Transverse colon (tissue), 4 donors: Measurements from ENCODE around the gene DENND1A. TPM values are rescaled to one million over a fixed set of nuclear protein-coding genes. Genes with fewer than 3 reads are reported as not detected.

Source experiments
- DNase-seq: peaks from one replicate; pipeline ENCODE4 v3.0.0-alpha.2; 2019
- H3K27ac ChIP-seq, 4 donors: fragments of 200-600 bp; sonication (generic); 2 replicates each; pipeline ENCODE4 v1.5.1; 2016 to 2018; ENCODE audit warnings: inconsistent platforms in 4 of 4
- H3K27me3 ChIP-seq: fragments of 200-600 bp; sonication (generic); 2 replicates; pipeline ENCODE4 v1.5.1; 2017; ENCODE audit warnings: inconsistent platforms
- H3K36me3 ChIP-seq, 4 donors: fragments of 200-600 bp; sonication (generic); 2 replicates each; pipeline ENCODE4 v1.5.1; 2017 to 2019; ENCODE audit warnings: inconsistent platforms in 4 of 4
- H3K4me1 ChIP-seq, 4 donors: fragments of 200-600 bp; sonication (generic); 2 replicates each; pipeline ENCODE4 v1.5.1; 2017 to 2020; ENCODE audit warnings: inconsistent platforms in 4 of 4
- H3K4me3 ChIP-seq, 4 donors: fragments of 200-600 bp; sonication (generic); 1 replicate in 1 of 4; 2 replicates in 3 of 4; pipeline versions ENCODE4 v1.5.1 to v1.6.1; 2017 to 2019; ENCODE audit warnings: inconsistent platforms in 4 of 4
- H3K9me3 ChIP-seq, 2 donors: fragments of 200-600 bp; sonication (generic); 2 replicates each; pipeline ENCODE4 v1.5.1; 2017 to 2019; ENCODE audit warnings: inconsistent platforms in 2 of 2
- EP300 ChIP-seq: sonication (generic); formaldehyde crosslinking; IDR thresholded peaks from one replicate; pipeline ENCODE4 v1.6.1; 2017; ENCODE audit warnings: antibody characterized with exemption, low read depth
- POLR2A ChIP-seq: fragments of 450-650 bp; IDR thresholded peaks from one replicate; pipeline ENCODE4 v1.6.1; 2016; ENCODE audit warnings: antibody characterized with exemption, mild to moderate bottlenecking, moderate library complexity
- POLR2AphosphoS5 ChIP-seq, 3 donors: sonication (generic); formaldehyde crosslinking; IDR thresholded peaks; one replicate each; pipeline ENCODE4 v1.6.1; 2016; ENCODE audit warnings: antibody characterized with exemption in 3 of 3
- WGBS, 2 donors: methylation state at CpG; one replicate each; pipeline ENCODE4 v1.1.5; 2018; ENCODE audit warnings: low coverage in 1 of 2; 5-methylcytosine and 5-hydroxymethylcytosine counted together
- in situ Hi-C, 4 donors: fragments of 200-750 bp; cut with MboI; loops; one replicate each; pipeline versions ENCODE4 v1.15.0 to v1.15.1; 2017; ENCODE audit warnings: low sequenced_read_pairs in 3 of 4, low pct_ligation_motif_present in 1 of 4, low pct_unique_long_range_greater_than_20kb in 1 of 4
- intact Hi-C: fragments of 100-400 bp; cut with DNase I; formaldehyde crosslinking; loops from one replicate; pipeline ENCODE4 v1.15.1; 2023; ENCODE audit warnings: low total_unique reads
- total RNA-seq, 4 donors: library from RNA; depleted of rRNA; stranded (reverse); fragments of >200 nt; gene quantifications; one replicate each; pipeline ENCODE4 v1.1.0, GENCODE V29; 2016
- TF ChIP-seq, protein P1 (sequence below), 5 experiments: fragments of 200-600 bp in 3 of 5; fragments of 450-650 bp in 2 of 5; sonication (generic) in 3 of 5; IDR thresholded peaks; 1 replicate in 2 of 5; 2 replicates in 3 of 5; pipeline ENCODE4 v1.5.1; 2016 to 2017; ENCODE audit warnings: antibody characterized with exemption in 5 of 5, inconsistent platforms in 3 of 5, mild to moderate bottlenecking in 2 of 5, moderate library complexity in 1 of 5

DENND1A gene
- total RNA-seq, 4 donors from 2014 or later: 12.5 to 78.6 (median 40.0) TPM

- Histone ChIP-seq H3K27ac (peak overlapping the region; percentile 71 to 78 (median 74)), H3K4me1 (peaks cover 0 to 49% (median 31%) of the 10 kb centered on the region in 4 donors)
These were observed 444.7 kb downstream of the DENND1A start for GRCh38 chr9:123485216-123485615.

DNA sequence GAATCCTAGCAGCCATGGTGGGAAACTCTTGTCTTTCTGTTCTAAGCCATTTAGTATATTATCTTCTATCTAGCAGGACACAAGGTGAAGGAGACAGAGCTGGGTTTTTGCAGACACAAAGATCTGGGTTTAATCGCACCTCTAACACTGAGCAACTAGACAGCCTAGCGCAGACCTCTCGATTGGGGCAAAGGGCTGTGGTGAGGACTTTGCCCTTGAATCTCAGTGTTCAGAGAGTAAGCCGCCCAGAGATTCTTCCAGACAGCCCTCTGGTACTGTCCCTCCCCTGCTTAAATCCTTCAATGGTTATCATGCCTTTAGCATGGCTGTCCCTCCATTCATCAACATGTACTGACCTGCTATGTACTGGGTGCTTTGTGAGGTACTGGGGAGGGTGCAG, 445.8 kb downstream of the DENND1A start:
- Histone ChIP-seq H3K9me3 (no peaks in the 10 kb centered on the region), H3K27ac (peak overlapping the region; percentile 71 to 78 (median 74)), H3K36me3 (no peaks in the 10 kb centered on the region), H3K4me3 (no peak overlapping the region), H3K4me1 (peaks cover 0 to 54% (median 31%) of the 10 kb centered on the region in 4 donors), H3K27me3 (no peaks in the 10 kb centered on the region)
- peak; percentile 74 for DNase-seq
- 59% methylated on average over 4 of the region's 4 CpGs; no CpG with 5 or more reads in 1 of the 2 donors for WGBS, 2 donors
- intact Hi-C loops: no loop called here
- TF ChIP-seq POLR2AphosphoS5 (IDR thresholded peaks at IDR 0.05) (peak in 1 of 3 donors; percentile 29), EP300 (no peak)
- TF ChIP-seq, protein P1, sequence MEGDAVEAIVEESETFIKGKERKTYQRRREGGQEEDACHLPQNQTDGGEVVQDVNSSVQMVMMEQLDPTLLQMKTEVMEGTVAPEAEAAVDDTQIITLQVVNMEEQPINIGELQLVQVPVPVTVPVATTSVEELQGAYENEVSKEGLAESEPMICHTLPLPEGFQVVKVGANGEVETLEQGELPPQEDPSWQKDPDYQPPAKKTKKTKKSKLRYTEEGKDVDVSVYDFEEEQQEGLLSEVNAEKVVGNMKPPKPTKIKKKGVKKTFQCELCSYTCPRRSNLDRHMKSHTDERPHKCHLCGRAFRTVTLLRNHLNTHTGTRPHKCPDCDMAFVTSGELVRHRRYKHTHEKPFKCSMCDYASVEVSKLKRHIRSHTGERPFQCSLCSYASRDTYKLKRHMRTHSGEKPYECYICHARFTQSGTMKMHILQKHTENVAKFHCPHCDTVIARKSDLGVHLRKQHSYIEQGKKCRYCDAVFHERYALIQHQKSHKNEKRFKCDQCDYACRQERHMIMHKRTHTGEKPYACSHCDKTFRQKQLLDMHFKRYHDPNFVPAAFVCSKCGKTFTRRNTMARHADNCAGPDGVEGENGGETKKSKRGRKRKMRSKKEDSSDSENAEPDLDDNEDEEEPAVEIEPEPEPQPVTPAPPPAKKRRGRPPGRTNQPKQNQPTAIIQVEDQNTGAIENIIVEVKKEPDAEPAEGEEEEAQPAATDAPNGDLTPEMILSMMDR (IDR thresholded peaks at IDR 0.05): no peak
- in situ Hi-C loops: no loop called here

More at GRCh38 chr9:123485216-123485615, 444.7 kb downstream of the DENND1A start:
- 50% methylated on average over 5 of the region's 5 CpGs; no CpG with 5 or more reads in 1 of the 2 donors for WGBS, 2 donors
- intact Hi-C loops: no loop called here
- Histone ChIP-seq H3K36me3 (no peaks in the 10 kb centered on the region), H3K9me3 (no peaks in the 10 kb centered on the region), H3K4me3 (no peak overlapping the region), H3K27me3 (no peaks in the 10 kb centered on the region)
- no peak for TF ChIP-seq EP300
- TF ChIP-seq, protein P1 (IDR thresholded peaks at IDR 0.05): no peak
- no peak for TF ChIP-seq POLR2A
- TF ChIP-seq POLR2AphosphoS5 (IDR thresholded peaks at IDR 0.05): peak in 1 of 3 donors; percentile 20
- no peak for DNase-seq
- in situ Hi-C loops: no loop called here

DNA sequence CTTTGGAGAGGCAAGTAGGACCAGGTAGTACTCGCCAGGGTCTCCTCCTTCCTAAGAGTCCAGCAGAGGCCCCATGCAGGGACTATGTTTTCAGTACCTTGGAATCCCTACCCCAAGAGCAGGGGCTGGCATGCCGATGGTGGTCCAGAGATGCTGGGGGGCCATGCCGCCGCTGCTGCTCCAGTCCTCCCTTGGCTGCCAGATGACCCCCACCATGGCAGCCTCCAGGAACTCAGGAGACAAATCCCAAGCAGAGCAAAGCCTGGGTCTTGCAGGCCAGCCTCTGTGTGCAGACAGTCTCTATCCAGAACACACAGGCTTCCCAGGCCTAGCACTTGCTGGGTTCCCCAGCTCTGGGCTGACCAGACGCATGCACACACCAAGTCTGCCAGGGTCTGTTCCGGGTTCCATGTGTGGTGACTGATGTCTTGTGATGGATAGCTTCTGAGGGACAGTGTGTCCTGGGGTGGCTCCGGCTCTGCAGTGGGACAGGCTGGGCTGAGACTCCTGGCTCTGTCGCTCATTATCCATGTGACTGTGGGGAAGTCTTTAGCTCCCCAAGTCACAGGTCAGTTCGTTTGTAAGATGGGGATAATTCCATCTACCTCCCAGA, 446.6 kb downstream of the DENND1A start:
- Histone ChIP-seq H3K27ac (peak overlapping the region; percentile 71 to 78 (median 74)), H3K27me3 (no peaks in the 10 kb centered on the region), H3K4me3 (no peak overlapping the region), H3K9me3 (no peaks in the 10 kb centered on the region), H3K36me3 (no peaks in the 10 kb centered on the region), H3K4me1 (peaks cover 0 to 59% (median 31%) of the 10 kb centered on the region in 4 donors)
- DNase-seq: no peak
- TF ChIP-seq EP300 (no peak), POLR2AphosphoS5 (IDR thresholded peaks at IDR 0.05) (no peak), POLR2A (no peak)
- TF ChIP-seq, protein P1 (IDR thresholded peaks at IDR 0.05): no peak
- WGBS, 2 donors: 94% methylated on average over 9 of the region's 9 CpGs; no CpG with 5 or more reads in 1 of the 2 donors
- in situ Hi-C loops: no loop called here
- intact Hi-C loops: no loop called here

DNA sequence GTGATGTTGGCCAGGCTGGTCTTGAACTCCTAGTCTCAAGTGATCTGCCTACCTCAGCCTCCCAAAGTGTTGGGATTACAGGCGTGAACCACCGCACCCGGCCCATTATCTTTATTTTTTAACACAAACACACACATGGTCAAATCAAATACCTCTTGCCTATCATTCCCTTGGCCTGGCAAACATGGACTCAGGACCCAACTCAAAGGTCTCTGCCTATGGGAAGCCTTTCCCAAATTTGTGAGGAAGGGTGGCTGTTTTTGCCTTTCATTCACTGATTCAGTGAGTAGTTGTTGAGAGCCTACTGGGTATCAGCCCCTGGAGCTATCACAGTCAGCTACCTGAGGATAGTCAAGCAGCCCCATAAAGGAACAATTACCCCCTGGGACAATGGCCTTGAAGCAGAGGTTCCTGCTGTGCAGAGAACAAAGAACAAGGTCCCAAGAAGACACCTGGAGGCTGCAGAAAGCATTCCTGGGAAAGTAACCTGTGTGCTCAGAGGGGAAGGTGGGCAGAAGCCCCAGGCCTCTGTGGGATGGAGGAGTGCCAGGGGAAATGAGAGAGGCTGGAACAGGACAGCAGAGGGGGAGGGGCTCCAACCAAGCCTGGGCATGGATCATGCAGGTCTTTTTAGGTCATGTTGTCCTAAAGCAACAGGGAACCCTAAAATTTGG, 447.5 kb downstream of the DENND1A start:
- no peak for DNase-seq
- 86% methylated on average over 3 of the region's 3 CpGs; no CpG with 5 or more reads in 1 of the 2 donors for whole genome bisulfite sequencing, 2 donors
- intact Hi-C loops: no loop called here
- in situ Hi-C loops: no loop called here
- no peaks in the 10 kb centered on the region for H3K36me3 ChIP-seq
- TF ChIP-seq EP300 (no peak), POLR2A (no peak), POLR2AphosphoS5 (IDR thresholded peaks at IDR 0.05) (no peak)
- TF ChIP-seq, protein P1 (IDR thresholded peaks at IDR 0.05): no peak
- no peaks in the 10 kb centered on the region for H3K9me3 ChIP-seq
- H3K4me3 ChIP-seq: no peak overlapping the region
- peak overlapping the region; percentile 71 to 78 (median 74) for H3K27ac ChIP-seq
- peaks cover 0 to 59% (median 31%) of the 10 kb centered on the region in 4 donors for H3K4me1 ChIP-seq
- no peaks in the 10 kb centered on the region for H3K27me3 ChIP-seq
